Mesendoderm (in vitro differentiated cells): ENCODE results near the gene SOX6.

Experiments used
- DNase-seq: peaks from one replicate; pipeline ENCODE4 v3.0.0; 2013
- H2AK5ac ChIP-seq: 2 replicates; pipeline ENCODE4 v1.6.1; 2013; ENCODE audit warnings: low read length, inconsistent platforms
- H2BK120ac ChIP-seq: 2 replicates; pipeline ENCODE4 v1.6.1; 2013; ENCODE audit warnings: low read depth, mild to moderate bottlenecking, low read length, moderate library complexity, mixed read lengths
- H2BK15ac ChIP-seq: replicated peaks from 2 replicates; pipeline ENCODE4 v1.6.1; 2013; ENCODE audit warnings: low read depth, mild to moderate bottlenecking, moderate library complexity
- H2BK5ac ChIP-seq: 2 replicates; pipeline ENCODE4 v1.6.1; 2013; ENCODE audit warnings: low read length, inconsistent platforms
- H3K18ac ChIP-seq: 2 replicates; pipeline ENCODE4 v1.6.1; 2013; ENCODE audit warnings: mild to moderate bottlenecking, low read length, mixed read lengths
- H3K23ac ChIP-seq: one replicate; pipeline ENCODE4 v1.6.1; 2013; ENCODE audit warnings: low read length
- H3K27ac ChIP-seq: 2 replicates; pipeline ENCODE4 v1.5.1; 2013; ENCODE audit warnings: low read depth, mild to moderate bottlenecking, inconsistent platforms, low read length, moderate library complexity
- H3K27me3 ChIP-seq: 2 replicates; pipeline ENCODE4 v1.6.1; 2013; ENCODE audit warnings: low read length, control low read depth, mild to moderate bottlenecking, inconsistent platforms; ENCODE audit not compliant: insufficient read depth, poor library complexity
- H3K36me3 ChIP-seq: 2 replicates; pipeline ENCODE4 v1.6.1; 2013; ENCODE audit warnings: low read length, inconsistent platforms; ENCODE audit not compliant: control insufficient read depth, insufficient read depth
- H3K4ac ChIP-seq: one replicate; pipeline ENCODE4 v1.6.1; 2013; ENCODE audit warnings: low read depth, mild to moderate bottlenecking, low read length, moderate library complexity
- H3K4me1 ChIP-seq: 2 replicates; pipeline ENCODE4 v1.6.1; 2013; ENCODE audit warnings: low read depth, low read length, inconsistent platforms; ENCODE audit not compliant: control insufficient read depth
- H3K4me2 ChIP-seq: 2 replicates; pipeline ENCODE4 v1.6.1; 2013; ENCODE audit warnings: low read length
- H3K4me3 ChIP-seq: 2 replicates; pipeline ENCODE4 v1.5.1; 2013; ENCODE audit warnings: mild to moderate bottlenecking, low read length
- H3K56ac ChIP-seq: one replicate; pipeline ENCODE4 v1.6.1; 2013; ENCODE audit warnings: low read length
- H3K79me1 ChIP-seq: 2 replicates; pipeline ENCODE4 v1.6.1; 2013; ENCODE audit warnings: low read length, inconsistent platforms
- H3K79me2 ChIP-seq: 2 replicates; pipeline ENCODE4 v1.6.1; 2013; ENCODE audit warnings: mild to moderate bottlenecking, low read length; ENCODE audit not compliant: control insufficient read depth, insufficient read depth
- H3K9ac ChIP-seq: 2 replicates; pipeline ENCODE4 v1.6.1; 2013; ENCODE audit warnings: low read length, inconsistent platforms
- H4K5ac ChIP-seq: one replicate; pipeline ENCODE4 v1.6.1; 2013; ENCODE audit warnings: low read length
- H4K8ac ChIP-seq: one replicate; pipeline ENCODE4 v1.6.1; 2013; ENCODE audit warnings: low read depth, mild to moderate bottlenecking, control low read depth, low read length, moderate library complexity
- WGBS: extraction: QIAGEN DNeasy Blood & Tissue Kit; methylation state at CpG from one replicate; pipeline ENCODE4 v1.1.7; 2013; ENCODE audit warnings: low lambda C conversion rate, missing lambda C conversion rate; ENCODE audit not compliant: insufficient coverage; ENCODE audit errors: extremely low coverage; 5-methylcytosine and 5-hydroxymethylcytosine counted together

Gene SOX6

GRCh38 chr11:16239141-16240105 is 116.9 kb downstream of the SOX6 start:
- H3K4me2 ChIP-seq: no peak overlapping the region
- H3K18ac ChIP-seq: no peak overlapping the region
- no peaks in the 10 kb centered on the region for H3K4me1 ChIP-seq
- H2BK120ac ChIP-seq: no peak overlapping the region
- no peaks in the 10 kb centered on the region for H3K36me3 ChIP-seq
- no peak overlapping the region for H3K23ac ChIP-seq
- no peak overlapping the region for H3K4ac ChIP-seq
- H2AK5ac ChIP-seq: no peak overlapping the region
- H3K79me1 ChIP-seq: no peaks in the 10 kb centered on the region
- H3K79me2 ChIP-seq: no peaks in the 10 kb centered on the region
- no peaks in the 10 kb centered on the region for H3K27me3 ChIP-seq
- no peak overlapping the region for H3K27ac ChIP-seq
- no peak overlapping the region for H4K8ac ChIP-seq
- H3K9ac ChIP-seq: no peak overlapping the region
- DNase-seq: no peak
- H3K56ac ChIP-seq: no peak overlapping the region
- H4K5ac ChIP-seq: no peak overlapping the region
- WGBS: 100% methylated on average over 1 of the region's 7 CpGs
- H2BK15ac ChIP-seq: no peak overlapping the region
- no peak overlapping the region for H3K4me3 ChIP-seq
- no peak overlapping the region for H2BK5ac ChIP-seq

DNA sequence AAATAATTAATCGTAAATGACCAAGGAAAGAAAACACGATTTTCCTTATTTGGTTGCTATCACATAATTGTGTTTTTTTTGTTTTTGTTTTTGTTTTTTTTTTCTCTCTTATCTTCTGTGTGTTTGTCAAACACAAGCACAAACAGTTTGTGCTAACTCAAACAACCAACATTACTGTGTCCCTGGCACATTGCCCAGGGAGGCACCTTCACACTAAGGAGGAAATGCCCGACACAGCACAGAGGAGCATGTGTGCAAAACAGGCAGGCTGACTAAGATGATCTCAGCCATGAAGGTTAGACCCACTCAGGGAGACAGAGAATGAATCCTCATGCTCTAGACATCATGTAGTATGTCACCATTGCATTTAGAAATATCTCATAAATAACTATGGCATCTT is 130.1 kb downstream of the SOX6 start:
- Histone ChIP-seq H3K23ac (no peak overlapping the region), H3K4me3 (no peak overlapping the region), H2BK5ac (no peak overlapping the region), H3K79me2 (no peaks in the 10 kb centered on the region), H3K4me1 (no peaks in the 10 kb centered on the region), H3K27ac (no peak overlapping the region), H3K79me1 (no peaks in the 10 kb centered on the region), H3K9ac (no peak overlapping the region), H2BK120ac (no peak overlapping the region), H3K56ac (no peak overlapping the region), H3K36me3 (no peaks in the 10 kb centered on the region), H3K27me3 (no peaks in the 10 kb centered on the region), H3K18ac (no peak overlapping the region), H2AK5ac (no peak overlapping the region), H4K5ac (no peak overlapping the region), H4K8ac (no peak overlapping the region), H3K4ac (no peak overlapping the region), H2BK15ac (no peak overlapping the region), H3K4me2 (no peak overlapping the region)
- no peak for DNase-seq
- no CpG with 5 or more reads among the region's 3 CpGs for WGBS

- Histone ChIP-seq H3K9ac (no peak overlapping the region), H3K4me2 (no peak overlapping the region), H4K5ac (no peak overlapping the region), H3K56ac (no peak overlapping the region), H2BK5ac (no peak overlapping the region), H3K36me3 (no peaks in the 10 kb centered on the region), H3K4ac (no peak overlapping the region), H2AK5ac (no peak overlapping the region), H3K23ac (no peak overlapping the region), H3K4me1 (no peaks in the 10 kb centered on the region), H3K27ac (no peak overlapping the region), H2BK15ac (no peak overlapping the region), H3K79me1 (no peaks in the 10 kb centered on the region), H3K79me2 (no peaks in the 10 kb centered on the region), H3K4me3 (no peak overlapping the region), H2BK120ac (no peak overlapping the region), H4K8ac (no peak overlapping the region), H3K27me3 (no peaks in the 10 kb centered on the region), H3K18ac (no peak overlapping the region)
- no peak for DNase-seq
- whole genome bisulfite sequencing: no CpG with 5 or more reads among the region's 1 CpG
Measured at GRCh38 chr11:16225623-16226022, 130.7 kb downstream of the SOX6 start.

DNA sequence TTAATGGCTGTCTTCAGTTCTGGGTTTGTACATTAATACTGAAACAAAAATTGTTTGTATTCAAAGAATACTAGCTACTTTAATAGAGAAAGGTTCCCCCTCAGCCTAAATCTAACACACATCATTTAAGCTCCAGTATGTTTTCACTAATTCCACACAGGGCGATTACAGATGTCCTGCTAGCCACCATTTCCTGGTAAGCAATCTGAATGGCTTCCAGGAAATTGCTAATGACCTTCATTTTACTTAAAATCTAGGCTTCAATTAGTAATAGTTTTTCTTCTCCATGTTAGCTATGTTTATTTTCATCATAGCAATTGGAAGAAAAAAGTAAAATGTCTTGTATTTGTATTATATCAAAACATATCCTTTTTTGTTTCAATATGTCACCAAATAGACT is 132.8 kb downstream of the SOX6 start:
- Histone ChIP-seq H3K4ac (no peak overlapping the region), H4K5ac (no peak overlapping the region), H3K79me2 (no peaks in the 10 kb centered on the region), H3K36me3 (no peaks in the 10 kb centered on the region), H3K4me3 (no peak overlapping the region), H2BK15ac (no peak overlapping the region), H3K27me3 (no peaks in the 10 kb centered on the region), H3K9ac (no peak overlapping the region), H4K8ac (no peak overlapping the region), H3K18ac (no peak overlapping the region), H3K79me1 (no peaks in the 10 kb centered on the region), H2BK120ac (no peak overlapping the region), H2AK5ac (no peak overlapping the region), H3K4me1 (no peaks in the 10 kb centered on the region), H3K23ac (no peak overlapping the region), H3K27ac (no peak overlapping the region), H2BK5ac (no peak overlapping the region), H3K56ac (no peak overlapping the region), H3K4me2 (no peak overlapping the region)
- no CpG with 5 or more reads among the region's 1 CpG for WGBS
- no peak for DNase-seq

DNA sequence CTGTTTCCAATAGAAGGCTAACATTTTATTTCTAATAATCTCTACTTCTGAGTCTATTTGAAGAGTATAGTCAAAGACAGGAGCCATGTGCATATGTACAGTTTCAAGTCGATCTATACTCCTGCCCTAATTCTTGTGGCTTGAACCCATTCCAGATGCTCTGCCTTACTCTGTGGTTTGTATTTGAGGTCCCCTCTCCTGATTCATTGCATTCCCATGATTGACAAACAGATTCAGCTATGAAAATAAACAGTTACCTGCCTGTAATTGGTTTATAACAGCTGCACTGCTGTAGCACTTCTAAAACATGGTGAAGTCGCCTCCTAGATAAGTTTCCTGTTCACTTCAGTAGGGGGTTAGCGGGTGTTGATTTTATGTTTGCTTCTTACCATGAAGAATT is 138.7 kb downstream of the SOX6 start:
- H2BK15ac ChIP-seq: no peak overlapping the region
- no peak overlapping the region for H3K4me2 ChIP-seq
- no peak overlapping the region for H3K9ac ChIP-seq
- no peak overlapping the region for H3K4ac ChIP-seq
- no peak overlapping the region for H3K18ac ChIP-seq
- H3K4me3 ChIP-seq: no peak overlapping the region
- H2AK5ac ChIP-seq: no peak overlapping the region
- no peaks in the 10 kb centered on the region for H3K27me3 ChIP-seq
- H3K23ac ChIP-seq: no peak overlapping the region
- no peak overlapping the region for H3K56ac ChIP-seq
- DNase-seq: no peak
- no peak overlapping the region for H2BK120ac ChIP-seq
- no peaks in the 10 kb centered on the region for H3K36me3 ChIP-seq
- no peak overlapping the region for H4K5ac ChIP-seq
- no peak overlapping the region for H3K27ac ChIP-seq
- WGBS: no CpG with 5 or more reads among the region's 3 CpGs
- no peak overlapping the region for H2BK5ac ChIP-seq
- no peaks in the 10 kb centered on the region for H3K79me1 ChIP-seq
- no peaks in the 10 kb centered on the region for H3K79me2 ChIP-seq
- H4K8ac ChIP-seq: no peak overlapping the region
- no peaks in the 10 kb centered on the region for H3K4me1 ChIP-seq

GRCh38 chr11:16216831-16217230 is 139.5 kb downstream of the SOX6 start:
- Histone ChIP-seq H4K8ac (no peak overlapping the region), H3K4me3 (no peak overlapping the region), H4K5ac (no peak overlapping the region), H2BK5ac (no peak overlapping the region), H2BK15ac (no peak overlapping the region), H2BK120ac (no peak overlapping the region), H3K4me1 (no peaks in the 10 kb centered on the region), H3K18ac (no peak overlapping the region), H3K27me3 (no peaks in the 10 kb centered on the region), H3K56ac (no peak overlapping the region), H3K27ac (no peak overlapping the region), H3K79me2 (no peaks in the 10 kb centered on the region), H3K36me3 (no peaks in the 10 kb centered on the region), H3K4me2 (no peak overlapping the region), H3K79me1 (no peaks in the 10 kb centered on the region), H2AK5ac (no peak overlapping the region), H3K23ac (no peak overlapping the region), H3K4ac (no peak overlapping the region), H3K9ac (no peak overlapping the region)
- DNase-seq: no peak
- no CpG with 5 or more reads among the region's 3 CpGs for WGBS
